Activated T-helper 1 cell treated with Interleukin-2 at 50 U/mL for 16 hours (primary cell): Measurements from ENCODE around the gene CACNA1C.

ENCODE experiments used
- DNase-seq: peaks from one replicate; pipeline ENCODE4 v3.0.0-alpha.2; 2020; ENCODE audit warnings: low read depth

Gene CACNA1C

GRCh38 chr12:2629051-2629450, 576.3 kb downstream of the CACNA1C start:
- DNase-seq = no peak

DNA sequence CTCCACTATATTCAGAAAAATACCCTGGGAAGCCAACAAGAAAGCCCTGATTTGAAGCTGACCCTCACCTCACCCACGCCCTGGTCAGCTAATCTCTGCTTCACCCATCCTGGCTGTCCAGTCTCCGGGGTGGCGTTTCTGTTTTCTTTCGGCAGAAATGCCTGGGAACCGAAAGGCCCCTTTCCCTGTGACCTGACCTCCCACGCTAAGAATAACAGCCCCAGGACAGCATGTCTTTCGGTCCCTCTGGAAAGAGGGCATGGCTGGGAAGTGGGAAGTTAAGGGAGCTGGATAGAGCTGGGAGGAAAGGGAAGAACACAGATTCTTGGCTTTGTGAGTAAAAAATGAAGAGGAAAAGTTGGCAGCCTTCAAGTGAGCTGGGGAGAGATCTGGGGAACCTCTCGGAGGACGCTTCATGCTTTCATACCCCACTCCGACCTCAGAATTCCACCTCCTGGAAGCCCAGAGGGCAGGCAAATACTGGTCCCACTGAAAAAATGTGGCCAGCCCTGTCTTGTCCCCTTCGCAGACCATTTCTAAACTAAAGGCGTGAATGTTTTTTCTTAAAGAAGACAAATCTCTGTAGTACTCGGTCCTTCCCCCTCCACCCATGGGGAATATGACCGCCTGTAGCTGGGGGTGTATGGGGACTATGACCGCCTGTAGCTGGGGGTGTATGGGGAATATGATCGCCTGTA, 579.0 kb downstream of the CACNA1C start:
- DNase-seq = no peak

DNA sequence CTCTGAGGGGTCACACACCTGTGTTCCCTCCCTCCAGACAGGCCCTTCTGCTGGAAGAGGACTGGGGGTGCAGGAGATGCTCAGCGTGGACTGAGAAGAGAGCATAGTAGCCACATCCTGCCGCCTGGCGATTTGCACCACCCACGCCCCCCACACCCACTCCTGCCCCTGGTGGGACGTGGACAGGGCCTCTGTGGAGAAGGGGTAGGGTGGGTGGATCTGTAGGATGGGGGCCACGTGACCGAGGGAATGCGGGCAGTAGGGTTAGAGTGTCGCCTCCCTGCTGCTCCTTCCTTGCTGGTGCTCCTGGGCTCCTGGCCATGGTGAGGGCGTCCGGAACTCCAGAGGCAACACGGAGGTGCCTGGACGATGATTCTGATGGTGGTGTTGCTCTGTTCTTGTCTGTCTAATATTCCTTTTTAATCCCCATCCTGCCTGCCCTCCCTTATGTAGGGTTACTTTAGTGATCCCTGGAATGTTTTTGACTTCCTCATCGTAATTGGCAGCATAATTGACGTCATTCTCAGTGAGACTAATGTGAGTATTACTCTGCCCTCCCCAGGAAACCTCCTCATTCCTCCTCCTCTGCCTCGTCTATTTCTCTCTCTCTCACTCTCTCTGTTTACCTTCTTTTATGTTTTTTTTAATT, 580.5 kb downstream of the CACNA1C start:
- DNase-seq = no peak

DNA sequence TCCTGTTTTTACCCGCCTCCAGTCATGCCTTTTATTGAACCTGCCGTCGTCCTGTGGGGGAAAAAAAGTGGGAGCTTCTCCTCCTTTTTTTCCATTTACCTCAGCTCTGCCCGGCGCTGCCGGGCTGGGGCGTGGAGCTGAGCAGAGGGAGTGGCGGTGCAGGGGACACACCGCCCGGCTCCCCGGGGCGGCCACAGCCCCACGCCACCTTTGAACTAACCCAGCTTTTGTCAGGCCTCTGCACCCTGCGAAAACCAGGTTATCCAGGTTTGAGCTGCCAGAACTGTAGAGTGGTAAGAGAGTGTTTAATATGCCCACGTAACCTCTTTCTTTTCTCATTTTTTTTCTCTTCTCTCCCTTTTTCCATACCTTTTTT, 581.0 kb downstream of the CACNA1C start:
- no peak for DNase-seq

DNA sequence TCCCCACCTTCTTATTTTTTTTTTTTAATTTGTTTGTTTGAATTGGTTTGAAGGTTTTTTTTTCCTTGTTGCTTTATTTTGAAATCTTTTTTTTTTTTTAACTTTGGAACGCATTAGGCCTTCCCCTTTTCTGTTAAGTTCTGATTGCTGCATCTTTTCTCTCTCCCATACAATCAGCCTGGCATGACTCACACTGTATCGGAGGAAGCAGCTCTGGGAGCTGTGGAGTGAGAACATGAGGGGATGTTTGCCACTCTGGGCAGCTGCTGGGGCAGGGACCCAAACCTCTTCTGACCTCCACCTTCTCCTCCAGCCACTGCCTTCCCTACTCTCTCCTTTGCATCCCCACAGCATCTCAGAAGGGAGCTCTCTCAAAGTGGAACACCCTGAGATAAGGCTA, 581.7 kb downstream of the CACNA1C start:
- DNase-seq = no peak

GRCh38 chr12:2636741-2637340, 584.1 kb downstream of the CACNA1C start:
- DNase-seq = no peak

- no peak for DNase-seq
Measured at GRCh38 chr12:2637371-2637770, 584.6 kb downstream of the CACNA1C start.

DNA sequence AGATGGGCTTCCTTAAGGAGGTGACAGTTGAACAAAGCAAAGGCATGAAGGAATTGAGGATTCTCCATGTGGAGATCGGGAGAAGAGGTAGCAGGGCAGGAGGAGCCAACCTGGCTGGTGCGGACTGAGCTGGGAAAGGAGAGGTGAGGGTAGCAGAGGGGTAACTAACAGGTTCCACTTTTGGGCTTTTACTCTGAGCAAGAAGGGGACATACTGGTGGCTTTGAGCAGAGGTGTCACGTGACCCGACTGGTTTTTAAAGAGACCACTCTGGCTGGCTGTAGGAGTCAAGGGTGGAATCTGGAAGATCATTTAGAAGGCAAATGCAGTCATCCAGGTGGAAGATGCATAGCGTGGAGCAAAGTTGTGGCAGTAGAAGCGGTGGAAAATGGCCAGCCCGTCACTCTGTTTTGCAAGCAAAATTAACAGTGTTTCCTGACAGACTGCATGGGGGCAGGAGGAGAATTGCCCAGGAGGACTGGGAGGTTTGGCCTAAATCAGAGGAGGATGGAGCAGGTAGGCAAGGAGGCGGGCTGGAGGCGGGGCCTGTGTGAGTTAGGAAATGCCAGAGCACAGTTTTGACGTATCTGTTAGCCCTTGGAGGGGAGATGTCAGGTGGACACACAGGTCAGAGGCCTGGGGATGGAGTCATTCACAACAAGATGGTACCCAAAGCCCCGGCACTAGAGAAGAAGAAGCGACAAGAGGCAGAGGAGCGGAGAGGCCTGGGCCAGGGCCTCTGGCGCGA, 585.7 kb downstream of the CACNA1C start:
- DNase-seq = no peak

DNA sequence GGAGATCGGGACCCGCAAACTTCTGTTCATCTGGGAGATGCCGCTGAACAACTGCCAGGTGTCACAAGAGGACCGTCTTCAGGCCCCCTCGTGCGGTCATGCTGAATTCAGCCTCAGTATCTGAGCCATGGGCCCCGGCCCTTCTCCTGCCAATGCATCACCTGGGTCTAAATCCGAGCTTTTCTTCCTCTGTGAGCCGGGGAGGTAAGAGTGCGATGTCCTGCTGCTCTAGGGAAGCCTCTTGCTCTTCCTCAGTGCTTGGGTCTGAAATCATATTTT, 586.2 kb downstream of the CACNA1C start:
- DNase-seq = no peak

GRCh38 chr12:2640281-2640680, 587.5 kb downstream of the CACNA1C start:
- DNase-seq = no peak

- DNase-seq = no peak
Measured at GRCh38 chr12:2640709-2641108, 587.9 kb downstream of the CACNA1C start.

- DNase-seq = no peak
Measured at GRCh38 chr12:2641207-2641606, 588.4 kb downstream of the CACNA1C start.

GRCh38 chr12:2641761-2642160, 589.0 kb downstream of the CACNA1C start:
- no peak for DNase-seq

DNA sequence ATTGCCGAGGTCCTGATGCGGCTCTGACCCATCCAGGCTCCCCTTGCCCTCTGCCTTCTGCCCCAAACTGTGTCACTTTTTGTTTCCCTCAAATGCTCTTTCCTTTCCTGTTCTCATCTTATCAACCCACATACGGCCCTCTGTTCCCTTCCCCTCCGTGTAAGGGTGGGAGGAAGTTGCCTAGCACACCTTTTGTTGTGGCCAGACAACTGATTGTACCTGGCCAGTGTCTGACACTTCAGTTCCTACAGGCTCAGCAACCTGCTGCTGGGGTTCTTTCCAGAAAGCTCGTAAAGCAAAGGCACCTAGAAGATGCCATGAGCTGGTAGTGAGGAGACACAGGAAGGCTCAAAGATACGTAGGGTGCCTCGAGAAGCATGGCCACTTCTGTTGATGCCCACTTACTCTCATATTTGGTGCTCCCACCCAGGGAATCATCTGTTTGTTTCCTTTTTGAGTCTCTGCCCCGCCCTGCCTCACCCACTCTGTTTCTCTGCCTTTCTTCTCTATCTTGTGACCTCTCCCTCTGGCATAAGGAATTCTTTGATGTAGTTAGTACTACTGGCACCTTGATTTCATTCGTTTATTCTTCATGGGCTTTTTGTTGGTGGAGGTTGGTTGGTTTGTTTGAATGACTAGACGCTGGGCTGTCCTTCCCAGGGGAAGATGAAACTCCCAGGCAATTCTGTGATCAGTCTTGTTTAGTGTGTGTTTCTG, 589.5 kb downstream of the CACNA1C start:
- DNase-seq = no peak

GRCh38 chr12:2642896-2643425, 590.2 kb downstream of the CACNA1C start:
- no peak for DNase-seq

- DNase-seq = no peak
Measured at GRCh38 chr12:2643576-2644135, 590.9 kb downstream of the CACNA1C start.

DNA sequence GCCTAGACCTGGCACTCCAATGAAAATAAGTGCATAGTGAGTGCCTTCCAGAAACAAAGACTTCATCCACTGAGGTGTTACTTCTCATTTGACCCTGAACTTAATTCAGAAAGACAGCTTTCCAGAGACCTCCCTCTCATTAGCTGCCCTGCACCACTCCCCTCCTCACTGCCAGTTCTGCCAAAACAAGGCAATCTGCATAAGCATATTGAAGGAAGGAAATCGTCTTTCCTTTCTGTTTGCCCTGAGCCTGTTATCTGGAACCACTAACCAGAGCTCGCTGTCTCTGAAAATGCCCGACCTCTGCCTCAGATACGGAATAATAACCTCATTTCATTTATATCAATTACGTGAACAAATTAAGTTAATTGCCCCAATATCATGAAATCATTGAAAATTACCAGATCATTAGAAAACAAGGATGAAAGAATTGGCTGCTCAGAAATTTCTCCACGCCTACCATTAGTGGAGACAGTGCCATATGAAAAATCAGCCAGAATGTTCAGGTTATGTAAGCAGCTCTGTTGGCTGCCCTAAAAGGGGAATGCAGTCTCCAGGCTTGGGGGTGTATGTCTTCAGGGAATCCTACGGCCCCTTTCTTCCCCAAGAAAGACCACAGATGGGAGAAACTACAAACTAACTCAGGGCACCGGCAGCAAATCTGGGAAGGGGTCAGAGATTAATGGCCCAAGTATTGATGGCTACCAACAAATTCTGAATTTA, 592.1 kb downstream of the CACNA1C start:
- DNase-seq = no peak

DNA sequence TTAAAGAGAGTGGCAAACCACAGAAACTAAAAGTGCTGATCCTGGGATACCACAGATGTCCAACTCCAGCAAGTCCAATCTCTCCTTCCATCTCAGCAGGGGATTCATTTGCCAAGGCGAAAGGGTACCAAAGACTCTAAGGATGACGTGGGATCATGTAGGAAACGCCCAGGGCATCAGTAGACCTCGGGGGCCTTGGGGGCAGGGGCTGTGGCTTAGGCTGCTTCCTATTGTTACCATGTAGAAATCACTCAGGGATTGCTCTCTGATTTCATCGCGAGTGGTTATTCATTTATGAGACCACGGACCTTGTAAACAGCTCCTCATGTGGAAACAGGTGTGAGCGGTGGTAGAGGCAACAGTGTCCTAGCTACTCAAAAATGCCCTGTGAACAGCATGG, 592.7 kb downstream of the CACNA1C start:
- no peak for DNase-seq

DNA sequence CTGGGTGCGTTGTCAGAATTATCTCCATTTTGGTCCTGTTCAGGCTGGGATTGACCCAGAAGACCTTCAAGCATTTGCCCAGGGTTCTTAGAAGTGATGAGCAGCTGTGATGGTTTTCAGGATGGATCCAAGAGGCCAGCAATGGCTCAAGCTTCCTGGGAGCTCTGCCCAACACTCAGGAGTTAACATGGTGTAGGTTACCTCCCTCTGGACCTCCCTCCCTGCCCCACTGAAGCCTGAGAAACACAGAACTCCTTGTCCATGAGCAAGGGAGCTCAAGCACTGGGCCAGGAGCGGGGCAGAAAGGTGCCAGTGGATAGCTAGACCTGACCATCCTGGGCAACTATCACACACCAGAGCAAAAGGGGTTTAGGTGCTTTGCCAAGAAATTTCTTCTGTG, 593.6 kb downstream of the CACNA1C start:
- DNase-seq = no peak

GRCh38 chr12:2647186-2647585, 594.4 kb downstream of the CACNA1C start:
- DNase-seq = no peak

GRCh38 chr12:2648406-2648805, 595.6 kb downstream of the CACNA1C start:
- DNase-seq = no peak
